Activated CD8-positive, alpha-beta memory T cell treated with anti-CD3 and anti-CD28 coated beads for 24 hours (primary cell): ENCODE results near the gene SH2D7.
A peak's percentile ranks its signal among the peaks of the same experiment; 100 is the strongest.

Experiments used
- DNase-seq: peaks from one replicate; pipeline ENCODE4 v3.0.0-alpha.2; 2020

Gene SH2D7

DNA sequence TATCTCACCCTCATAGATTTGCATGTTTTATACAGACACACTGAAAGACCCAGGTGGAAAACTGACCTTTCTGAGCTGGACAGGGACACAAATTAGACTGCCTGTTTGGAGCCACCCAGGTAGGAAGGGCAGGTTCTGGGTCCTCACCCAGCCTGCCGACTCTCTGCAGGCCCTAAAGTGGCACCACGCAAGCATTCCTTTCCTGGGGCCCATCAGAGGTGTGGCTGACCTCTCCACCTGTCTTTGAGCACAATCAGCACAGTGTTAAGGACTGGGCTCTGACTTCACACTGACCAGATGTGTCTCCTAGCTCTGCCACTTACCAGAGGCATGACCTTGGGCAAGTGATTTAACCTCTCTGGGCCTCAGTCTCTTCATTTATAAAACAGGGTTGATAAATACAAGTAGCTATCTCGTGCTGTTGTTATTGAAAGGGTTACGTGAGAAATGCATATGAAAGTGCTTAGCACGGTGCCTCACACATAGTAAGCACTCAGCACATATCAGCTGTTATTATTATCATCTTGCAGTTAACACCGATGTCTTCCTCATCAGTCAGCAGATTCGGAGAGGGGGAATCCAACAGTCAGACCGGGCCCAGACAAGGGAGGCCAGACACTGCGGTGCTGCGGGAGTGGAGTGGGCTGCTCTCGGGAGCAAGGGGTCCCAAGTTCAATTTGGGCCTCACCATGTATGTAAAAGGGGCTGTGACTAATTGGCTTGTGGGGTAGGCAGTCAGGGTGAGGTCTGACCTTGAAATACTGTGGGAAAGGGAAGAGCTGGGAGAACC, 12.9 kb upstream of the SH2D7 start:
- DNase-seq: no peak

DNA sequence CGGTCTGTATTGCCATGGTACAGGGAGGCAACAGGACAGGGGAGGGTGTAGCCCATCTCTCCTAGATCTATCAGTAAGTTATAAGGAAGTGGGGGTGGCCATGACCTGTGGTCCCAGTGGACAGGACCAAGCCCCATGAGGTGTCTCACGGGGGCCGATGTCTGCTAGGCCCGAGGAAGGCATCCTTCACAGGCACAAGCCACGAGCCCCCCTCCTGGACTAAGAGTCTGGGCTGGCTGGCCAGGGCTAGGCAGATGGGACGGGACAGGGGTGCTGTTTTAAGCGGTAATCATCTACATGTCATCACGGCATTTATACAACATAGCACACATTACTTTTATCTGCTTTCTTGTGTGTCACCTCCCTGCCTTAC, 12.3 kb upstream of the SH2D7 start:
- no peak for DNase-seq

DNA sequence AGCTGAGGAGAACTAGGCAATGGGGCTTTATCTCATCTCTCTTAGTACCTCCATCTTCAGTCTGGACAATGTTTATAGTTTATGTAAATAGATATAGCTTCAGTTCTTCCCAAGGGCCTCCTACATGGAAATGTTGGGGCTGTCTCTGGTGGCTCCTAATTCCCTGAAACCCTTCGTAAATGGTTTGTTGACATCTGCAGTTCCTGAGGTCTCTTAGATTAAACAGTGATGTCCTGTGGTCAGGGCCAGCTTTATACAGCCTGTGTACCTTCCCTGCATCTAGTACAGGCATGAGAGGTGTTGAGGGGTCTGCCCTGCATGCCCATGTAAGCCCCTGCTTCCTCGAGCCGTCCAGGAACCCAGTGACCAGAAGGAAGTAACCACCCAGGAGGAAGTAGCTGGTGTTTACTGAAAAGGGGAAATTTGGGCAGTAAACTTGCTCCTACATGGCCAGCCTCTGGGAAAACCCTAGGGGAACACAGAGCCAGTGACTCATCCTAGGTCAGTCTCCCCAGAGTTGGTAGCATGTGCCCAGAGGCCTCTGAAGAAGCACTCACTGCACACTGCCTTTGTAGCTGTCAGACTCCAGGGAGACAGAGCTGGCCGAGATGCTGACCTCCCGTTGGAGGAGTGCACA, 10.1 kb upstream of the SH2D7 start:
- DNase-seq: no peak

DNA sequence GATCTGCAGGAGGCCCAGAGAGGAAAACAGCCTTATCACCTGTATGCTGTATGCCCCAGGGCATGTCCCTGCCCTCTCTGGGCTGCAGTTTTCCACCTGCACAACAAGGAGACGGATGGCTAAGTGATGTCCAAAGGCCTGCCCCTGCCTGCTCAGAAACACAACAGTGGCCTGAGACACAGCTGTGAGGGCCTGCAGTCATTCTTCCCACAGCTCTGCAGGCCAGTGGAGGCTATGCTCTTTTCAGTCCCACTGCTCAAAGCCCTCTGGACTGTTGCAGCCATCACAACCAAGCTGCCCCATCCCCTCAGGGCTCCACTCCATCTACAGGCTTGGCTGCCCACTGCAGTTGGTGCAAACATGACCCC, 9.6 kb upstream of the SH2D7 start:
- DNase-seq: no peak

DNA sequence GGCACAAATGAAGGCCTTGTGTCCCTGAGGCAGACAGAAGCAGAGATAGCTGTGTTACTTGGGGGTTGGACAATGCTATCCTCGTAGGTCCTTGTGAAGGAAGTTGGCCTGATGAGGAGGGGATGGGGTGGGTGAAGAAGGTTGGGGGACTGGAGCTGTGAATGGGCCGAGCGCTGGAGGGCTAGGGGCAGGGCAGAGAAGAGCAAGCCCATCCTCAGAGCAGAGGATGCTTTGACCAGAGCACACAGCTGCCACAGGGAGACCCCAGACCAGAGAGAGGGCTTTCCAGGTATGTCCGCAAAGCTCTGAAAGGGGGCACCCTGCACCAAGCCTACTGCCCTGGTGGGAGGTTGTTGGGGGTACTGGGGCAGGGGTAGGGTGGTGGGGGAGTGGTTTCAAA, 9.2 kb upstream of the SH2D7 start:
- no peak for DNase-seq

DNA sequence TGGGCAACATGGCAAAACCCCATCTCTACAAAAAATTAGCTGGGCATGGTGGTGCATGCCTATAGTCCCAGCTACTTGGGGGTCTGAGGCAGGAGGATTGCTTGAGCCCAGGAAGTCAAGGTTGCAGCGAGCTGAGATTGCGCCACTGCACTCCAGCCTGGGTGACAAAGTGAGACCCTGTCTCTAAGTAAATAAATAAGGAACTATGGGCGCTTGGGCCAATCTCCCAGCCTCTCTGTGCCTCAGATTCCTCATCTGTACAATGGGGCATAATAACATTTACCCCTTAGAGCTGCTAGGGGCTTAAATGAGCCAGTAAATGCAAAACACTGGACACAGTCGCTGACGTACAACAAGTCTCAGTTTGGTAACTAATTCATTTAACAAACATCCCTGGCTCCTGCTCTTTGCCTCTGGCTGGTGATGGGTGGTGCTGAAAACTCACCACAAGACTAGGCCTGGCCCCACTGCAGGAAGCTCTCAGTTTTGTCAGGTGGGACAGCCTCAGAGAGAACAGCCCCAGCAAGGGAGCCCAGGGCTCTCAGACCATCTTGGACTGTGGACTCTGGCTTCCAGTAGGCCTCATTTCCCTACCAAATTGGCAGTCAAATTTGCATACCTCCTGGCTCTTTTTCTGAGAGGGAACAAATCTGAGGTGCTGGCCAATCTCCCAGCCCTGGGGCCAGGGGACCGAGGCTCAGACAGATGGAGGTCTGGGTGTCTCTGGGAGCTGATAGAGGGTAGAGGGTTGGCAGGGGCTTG, 8.5 kb upstream of the SH2D7 start:
- no peak for DNase-seq

DNA sequence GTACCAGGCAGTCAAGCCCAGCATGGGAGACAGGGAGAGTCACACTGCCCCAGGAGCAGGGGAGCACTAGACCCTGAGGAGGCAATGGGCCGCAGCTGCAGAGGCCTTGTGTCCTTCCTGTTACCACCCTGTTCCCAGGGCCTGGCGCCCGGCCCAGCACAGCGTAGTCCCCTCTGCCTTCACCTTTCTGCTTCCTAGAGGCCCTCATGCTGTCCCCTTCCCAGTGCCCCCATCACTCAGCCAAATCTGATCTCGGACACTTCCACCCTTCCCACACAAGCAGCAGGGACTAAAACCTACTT, 8.0 kb upstream of the SH2D7 start:
- no peak for DNase-seq

DNA sequence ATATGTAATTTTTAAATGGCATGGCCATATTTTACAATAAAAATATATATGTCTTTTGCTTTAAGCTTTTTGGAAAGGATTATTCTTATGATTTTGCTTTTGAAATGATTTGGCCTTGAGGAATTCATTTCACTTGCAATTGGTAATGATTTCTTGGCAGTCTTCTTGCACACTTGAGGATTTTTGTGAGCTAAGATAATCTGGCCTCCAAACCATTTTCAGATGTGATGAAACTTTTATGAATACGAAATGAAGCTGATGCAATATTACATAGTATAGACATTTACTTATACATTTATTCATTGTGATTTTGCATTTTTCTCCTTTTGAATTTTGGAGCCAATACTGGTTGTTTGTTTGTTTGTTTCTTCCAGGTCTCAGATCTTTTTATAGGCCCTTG, 6.4 kb upstream of the SH2D7 start:
- DNase-seq: no peak

DNA sequence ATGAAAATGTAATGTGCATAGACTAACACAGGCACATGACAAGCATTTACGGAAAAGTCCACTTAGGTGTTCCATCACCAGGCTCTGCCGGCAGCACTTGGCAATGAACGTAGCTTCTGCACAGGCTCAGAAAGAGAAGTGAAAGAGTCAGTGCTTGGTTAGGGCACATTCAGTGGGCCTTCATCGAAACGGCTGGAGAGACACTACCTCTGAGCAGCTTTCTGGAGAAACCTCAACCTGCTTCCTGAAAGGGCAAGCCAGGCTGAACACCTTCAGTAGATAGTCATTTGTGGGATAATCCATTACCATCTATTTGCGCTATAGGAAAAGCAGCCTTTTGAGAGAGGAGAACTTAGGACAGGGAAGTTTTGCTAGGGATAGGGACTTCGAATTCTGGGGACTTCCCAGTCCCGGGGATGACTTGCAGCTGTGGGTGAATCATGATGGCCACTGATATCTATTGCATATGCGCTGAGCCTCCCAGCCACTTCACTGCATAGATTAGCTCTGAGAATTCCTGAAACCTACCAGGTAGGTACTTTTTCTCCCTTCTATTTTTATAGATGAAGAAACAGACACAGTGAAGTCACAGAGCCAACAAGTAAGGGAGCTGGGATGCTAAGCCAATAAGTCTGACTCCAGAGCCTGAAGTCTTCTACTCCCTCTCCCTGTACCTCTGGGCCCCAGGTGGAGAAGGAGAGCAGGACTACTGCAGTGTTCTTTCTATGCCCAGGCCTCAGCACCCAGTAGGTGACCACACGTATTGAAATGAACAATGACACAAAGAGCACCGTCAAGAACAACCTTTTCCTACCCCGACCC, 4.2 kb upstream of the SH2D7 start:
- no peak for DNase-seq

DNA sequence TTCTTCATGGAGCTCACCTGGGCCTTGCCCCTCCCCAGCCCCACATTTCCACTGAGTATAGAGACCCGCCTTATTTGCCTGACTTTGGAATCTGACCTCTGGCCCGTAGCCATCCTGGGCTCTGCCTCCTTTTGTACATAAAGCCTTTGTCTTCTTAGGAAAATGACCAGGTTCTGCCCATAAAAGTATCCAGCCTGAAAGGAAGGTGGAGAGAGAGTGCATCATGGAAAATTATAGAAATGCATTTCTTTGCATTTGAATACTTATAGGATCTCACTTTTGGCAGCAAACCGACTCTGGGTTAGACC, 3.6 kb upstream of the SH2D7 start:
- DNase-seq: no peak

DNA sequence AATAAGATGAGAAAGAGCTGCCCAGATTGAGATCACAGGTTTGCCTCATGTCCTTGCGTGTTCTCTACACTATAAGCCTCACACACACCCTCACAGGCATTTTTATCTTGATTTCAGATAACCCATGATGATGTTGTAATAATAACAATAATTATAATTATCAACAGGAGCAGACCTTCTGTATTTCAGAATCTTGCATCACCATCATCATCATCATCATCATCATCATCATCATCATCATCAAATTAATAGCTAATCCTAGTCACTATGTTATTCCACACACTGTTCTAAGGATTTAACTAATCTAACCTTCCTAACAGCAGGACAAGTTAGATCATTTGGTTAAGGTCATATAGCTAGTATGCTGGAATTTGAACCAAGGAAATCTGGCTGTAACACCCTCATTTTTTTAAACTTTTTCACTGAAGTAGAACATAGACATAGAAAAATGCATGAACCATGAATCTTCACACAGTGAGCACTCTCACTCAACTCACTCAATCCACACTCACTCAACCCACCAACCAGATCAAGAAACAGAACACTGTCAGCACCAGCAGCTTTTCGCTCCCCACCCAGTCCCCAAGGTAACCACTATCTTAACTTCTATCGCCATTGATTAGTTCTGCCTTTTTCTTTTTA, 1.8 kb upstream of the SH2D7 start:
- no peak for DNase-seq

DNA sequence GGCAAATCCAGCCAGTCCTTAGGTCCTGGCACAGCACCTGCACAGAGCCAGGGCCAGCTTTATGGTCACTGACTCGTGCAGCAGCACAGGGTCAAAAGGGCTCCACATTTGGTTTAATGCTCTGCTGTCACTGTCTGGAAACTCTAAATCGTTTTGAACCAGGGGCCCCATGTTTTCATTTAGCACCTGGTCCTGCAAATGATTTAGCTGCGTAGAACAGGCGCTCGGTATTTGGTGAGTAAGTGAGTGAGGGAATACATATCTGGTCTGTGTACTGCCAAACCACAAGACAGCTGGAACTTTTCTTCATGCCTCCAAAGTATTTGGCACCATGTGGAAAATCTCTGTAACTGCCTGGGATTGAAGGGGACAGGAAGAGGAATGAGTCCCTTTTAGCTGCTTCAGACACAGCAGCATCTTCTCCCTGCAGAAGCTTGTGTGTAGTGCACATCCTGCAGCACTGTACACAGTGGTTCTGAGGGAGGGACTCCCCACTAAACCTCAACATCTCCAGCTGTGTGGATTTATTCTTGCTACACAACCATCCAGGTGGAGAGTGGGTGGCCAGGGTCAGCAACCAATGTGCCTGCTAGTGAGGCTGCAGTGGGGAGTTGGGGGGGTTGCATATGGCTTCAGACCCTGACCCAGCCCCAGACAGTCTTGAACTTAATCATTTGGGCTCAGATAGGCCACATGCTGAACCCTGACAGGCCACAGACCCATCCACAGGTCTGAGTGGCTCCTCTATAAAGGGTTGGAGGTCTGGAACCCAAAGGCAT, 1.1 kb downstream of the SH2D7 start:
- DNase-seq: no peak

DNA sequence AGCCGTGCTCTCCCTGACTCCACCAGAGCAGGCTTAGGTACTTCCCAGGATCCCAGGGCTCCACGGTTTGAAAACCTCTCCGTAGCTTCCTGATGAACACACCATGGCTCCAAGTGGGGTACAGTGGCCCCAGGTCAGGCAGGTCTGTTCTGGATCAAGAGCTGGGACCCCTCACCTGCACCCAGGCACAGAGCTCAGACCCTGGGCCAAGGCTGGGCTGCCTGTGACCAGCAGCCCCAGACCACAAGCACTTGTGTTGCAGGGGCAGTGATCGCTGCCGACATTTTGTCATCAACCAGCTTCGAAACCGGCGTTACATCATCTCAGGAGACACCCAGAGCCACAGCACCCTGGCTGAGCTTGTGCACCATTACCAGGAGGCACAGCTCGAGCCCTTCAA, 5.3 kb downstream of the SH2D7 start:
- DNase-seq: no peak

DNA sequence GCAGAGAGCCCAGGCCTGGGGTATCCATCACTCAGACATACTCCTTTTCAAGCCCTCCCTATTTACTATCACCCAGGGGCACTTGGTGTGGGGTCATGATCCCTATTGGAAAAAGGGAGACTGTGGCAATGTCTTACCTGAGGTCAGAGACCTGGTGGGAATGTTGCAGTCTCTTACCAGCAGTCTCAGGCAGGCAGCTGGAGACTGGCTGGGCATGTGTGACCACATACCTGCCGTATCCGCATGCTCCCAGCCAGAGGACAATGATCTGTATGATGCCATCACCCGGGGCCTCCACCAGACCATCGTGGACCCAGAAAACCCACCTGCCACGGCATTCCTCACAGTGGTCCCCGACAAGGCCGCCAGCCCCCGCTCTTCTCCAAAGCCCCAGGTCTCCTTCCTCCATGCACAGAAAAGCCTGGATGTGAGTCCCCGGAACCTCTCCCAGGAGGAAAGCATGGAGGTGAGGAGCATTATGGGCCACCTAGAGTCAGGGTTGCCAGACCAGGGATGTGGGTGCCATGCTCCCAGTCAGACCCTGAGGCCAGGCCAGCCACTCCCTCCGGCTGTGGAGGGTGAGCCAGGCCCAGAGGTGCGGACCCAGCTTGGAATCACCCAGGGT, 5.9 kb downstream of the SH2D7 start:
- DNase-seq: no peak

DNA sequence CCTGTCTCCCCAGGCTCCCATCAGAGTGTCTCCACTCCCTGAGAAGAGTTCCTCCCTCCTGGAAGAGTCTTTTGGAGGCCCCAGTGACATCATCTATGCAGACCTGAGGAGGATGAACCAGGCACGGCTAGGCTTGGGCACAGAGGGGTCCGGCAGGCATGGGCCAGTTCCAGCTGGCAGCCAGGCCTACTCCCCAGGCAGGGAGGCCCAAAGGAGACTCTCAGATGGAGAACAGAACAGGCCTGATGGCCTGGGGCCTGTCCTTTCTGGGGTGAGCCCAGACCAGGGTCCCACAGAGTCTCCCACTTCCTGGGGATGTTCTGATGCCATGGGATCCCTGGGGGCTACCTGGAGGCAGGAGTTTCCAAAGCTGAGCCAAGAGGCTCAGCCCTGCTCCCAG, 8.5 kb downstream of the SH2D7 start:
- DNase-seq: no peak

DNA sequence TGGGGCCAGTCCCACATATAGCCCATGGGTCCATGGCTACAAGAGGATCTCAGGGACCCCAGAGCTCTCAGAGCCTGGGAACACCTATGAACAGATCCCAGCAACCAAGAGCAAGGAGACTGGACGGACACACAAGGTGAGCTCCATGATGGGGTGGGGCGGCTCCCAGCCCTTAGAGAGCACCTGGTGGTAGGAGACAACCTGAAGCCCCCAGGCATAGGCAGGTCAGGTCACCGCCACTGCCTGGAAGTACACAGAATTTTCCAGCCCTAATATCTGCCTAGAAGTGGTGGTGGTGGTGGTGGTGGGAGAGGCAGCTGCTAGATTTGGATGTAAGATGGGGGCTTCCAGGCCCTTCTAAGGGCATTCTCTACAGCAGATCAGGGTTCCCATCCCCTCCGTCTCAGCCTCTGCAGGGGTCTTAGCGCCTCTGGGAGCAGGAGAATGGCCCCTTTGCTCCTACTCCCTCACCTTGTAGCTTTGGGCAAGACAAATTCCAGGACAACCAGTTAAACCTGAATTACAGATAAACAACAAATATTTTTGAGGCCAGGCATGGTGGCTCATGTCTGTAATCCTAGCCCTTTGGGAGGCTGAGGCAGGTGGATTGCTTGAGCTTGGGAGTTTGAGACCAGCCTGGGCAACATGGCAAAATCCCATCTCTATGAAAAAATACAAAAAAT, 9.2 kb downstream of the SH2D7 start:
- DNase-seq: no peak

DNA sequence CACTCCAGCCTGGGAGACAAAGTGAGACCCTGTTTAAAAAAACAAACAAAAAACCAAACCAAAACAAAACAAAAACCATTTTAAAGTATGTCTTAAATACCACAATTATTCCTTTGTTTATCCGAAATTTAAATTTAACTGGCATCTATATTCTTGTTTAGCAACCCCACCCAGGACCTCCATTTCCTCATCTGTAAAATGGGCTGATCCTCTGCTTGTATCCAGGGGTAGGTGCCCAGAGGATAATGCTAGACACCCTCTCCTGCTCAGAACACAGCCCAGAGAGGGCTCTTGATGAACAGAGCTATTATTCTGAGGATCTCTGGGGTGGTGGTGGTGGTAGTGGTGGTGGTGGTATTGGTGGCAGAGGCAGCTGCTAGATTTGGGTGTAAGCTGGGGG, 9.8 kb downstream of the SH2D7 start:
- no peak for DNase-seq

DNA sequence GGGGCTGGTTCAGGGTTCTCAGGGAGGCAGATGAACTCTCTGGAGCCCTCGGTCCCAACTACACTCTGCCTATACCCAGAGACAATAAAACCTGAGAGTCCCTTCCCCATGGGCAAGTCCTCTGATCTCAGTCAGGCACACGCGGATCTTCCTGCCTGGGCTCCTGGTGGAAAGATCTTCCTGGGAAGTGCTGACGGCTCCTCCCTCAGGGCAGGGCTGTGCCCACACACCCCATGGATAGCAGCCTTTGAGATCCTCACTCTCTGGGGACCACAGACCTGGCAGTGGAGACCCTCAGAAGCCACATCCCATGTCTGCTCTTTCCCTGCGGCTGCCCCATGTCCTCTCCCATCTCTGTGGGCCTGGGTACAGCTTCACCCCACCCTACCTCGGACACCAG, 10.4 kb downstream of the SH2D7 start:
- no peak for DNase-seq

DNA sequence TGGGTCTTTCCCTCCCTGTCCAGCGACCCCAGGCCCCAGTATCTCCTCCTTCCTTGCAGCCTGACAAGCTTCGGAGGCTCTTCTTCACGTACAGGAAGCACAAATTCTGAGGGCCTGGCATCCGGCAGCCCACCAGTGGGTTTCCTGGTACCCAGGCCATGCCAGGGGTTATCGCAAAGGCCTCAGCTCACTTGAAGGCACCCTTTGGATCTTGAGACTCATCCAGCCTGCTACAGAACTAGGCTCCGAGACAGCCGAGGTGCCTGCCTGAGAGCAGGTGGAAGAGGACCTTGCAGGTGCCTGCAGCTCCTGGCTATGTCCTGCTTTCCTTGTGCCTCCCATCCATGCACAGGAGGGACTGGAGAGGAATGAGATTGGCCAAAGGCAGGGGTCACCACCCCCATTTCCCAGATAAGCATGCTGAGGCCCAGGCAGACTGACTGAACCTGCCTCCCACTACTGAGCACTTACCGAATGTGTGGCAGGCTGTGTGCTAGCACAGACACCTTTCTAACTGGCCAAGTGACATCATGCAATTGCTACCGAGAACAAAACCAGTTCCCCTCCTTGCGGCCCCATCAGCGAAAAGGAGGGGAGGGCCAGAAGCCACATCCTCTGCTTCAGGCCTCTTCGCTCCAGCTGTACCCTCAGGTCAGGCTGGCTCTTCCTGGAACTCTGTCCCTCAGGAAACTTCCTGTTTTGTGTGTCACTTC, 11.2 kb downstream of the SH2D7 start:
- DNase-seq: peak; percentile 83

DNA sequence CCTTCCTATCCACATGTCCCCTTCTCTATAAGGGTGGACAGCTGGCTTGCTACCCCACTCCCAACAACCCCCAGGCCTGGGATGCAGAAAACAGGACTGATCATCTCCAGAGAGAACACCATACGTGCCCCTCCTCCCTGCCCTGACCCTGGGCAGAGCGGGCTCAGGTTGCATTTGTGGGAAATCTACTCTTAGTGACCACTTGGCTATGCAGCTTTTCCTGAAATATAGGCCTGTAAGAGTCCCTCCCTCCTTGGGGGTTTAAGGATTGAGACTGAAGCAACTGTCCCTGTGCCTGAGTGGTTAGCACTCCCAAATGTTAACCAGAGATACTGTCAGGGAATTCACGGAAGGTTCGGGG, 11.7 kb downstream of the SH2D7 start:
- no peak for DNase-seq
